AG09309 (cell line): Measurements from ENCODE around the gene CC2D2A.

Source experiments
- DNase-seq: peaks from one replicate; pipeline ENCODE4 v3.0.0-alpha.2; 2010; ENCODE audit warnings: low read depth
- H3K4me3 ChIP-seq: 2 replicates; pipeline ENCODE4 v1.5.1; 2011; ENCODE audit warnings: mild to moderate bottlenecking, low read depth, low read length, moderate library complexity; ENCODE audit not compliant: control insufficient read depth
- CTCF ChIP-seq: IDR thresholded peaks from 2 replicates; pipeline ENCODE4 v1.5.1; 2011; ENCODE audit warnings: mild to moderate bottlenecking, low read depth, low read length, inconsistent platforms; ENCODE audit not compliant: insufficient read depth, control insufficient read depth; ENCODE audit errors: missing control alignments

CC2D2A gene

GRCh38 chr4:15428611-15429010 is 41.1 kb upstream of the CC2D2A start:
- no peak for TF ChIP-seq CTCF
- no peak for DNase-seq
- no peak overlapping the region for H3K4me3 ChIP-seq

GRCh38 chr4:15434091-15434490 is 35.6 kb upstream of the CC2D2A start:
- no peak overlapping the region for H3K4me3 ChIP-seq
- DNase-seq: no peak
- no peak for TF ChIP-seq CTCF

- no peak for DNase-seq
- H3K4me3 ChIP-seq: no peak overlapping the region
These were observed 35.0 kb upstream of the CC2D2A start for GRCh38 chr4:15434676-15435075.

GRCh38 chr4:15436513-15436912 is 33.2 kb upstream of the CC2D2A start:
- H3K4me3 ChIP-seq: no peak overlapping the region
- DNase-seq: no peak
- no peak for TF ChIP-seq CTCF

More at GRCh38 chr4:15434676-15435075, 35.0 kb upstream of the CC2D2A start:
- no peak for TF ChIP-seq CTCF

GRCh38 chr4:15438939-15439524 is 30.6 kb upstream of the CC2D2A start:
- no peak overlapping the region for H3K4me3 ChIP-seq
- no peak for DNase-seq
- TF ChIP-seq CTCF: no peak

GRCh38 chr4:15443371-15444160 is 26.1 kb upstream of the CC2D2A start:
- no peak overlapping the region for H3K4me3 ChIP-seq
- no peak for TF ChIP-seq CTCF
- DNase-seq: no peak

- no peak for TF ChIP-seq CTCF
- no peak for DNase-seq
- H3K4me3 ChIP-seq: no peak overlapping the region
These were observed 25.4 kb upstream of the CC2D2A start for GRCh38 chr4:15444276-15444675.
